Measurements from ENCODE around the gene P2RX1. TPM values are rescaled to one million over a fixed set of nuclear protein-coding genes. Genes with fewer than 3 reads are reported as not detected.

Gene P2RX1
- polyA plus RNA-seq (2013, experiment 1 of 2) = not detected
- polyA plus RNA-seq (2013, experiment 2 of 2) = not detected

- no peak within 1 kb of the TSS for H4K91ac ChIP-seq (ENCODE audit: low read depth, low read length, poor library complexity)
- peak within 1 kb of the TSS; percentile 68 for H2BK5ac ChIP-seq (ENCODE audit: low read length)
- peak within 1 kb of the TSS; percentile 40 for H2AFZ ChIP-seq (ENCODE audit: low read length)
- H2BK120ac ChIP-seq (ENCODE audit: low read depth, low read length) = no peak within 1 kb of the TSS
- no peak within 1 kb of the TSS for H3K4ac ChIP-seq (ENCODE audit: low read length)
- no peak within 1 kb of the TSS for H3K4me3 ChIP-seq (ENCODE audit: low read length in 2 of 2)
- no peak for DNase-seq (ENCODE audit: low spot score)
- H3K9me3 ChIP-seq (replicated peaks in 1 of 2; ENCODE audit: control insufficient read depth in 2 of 2, insufficient read depth in 1 of 2, low read depth in 1 of 2, low read length in 2 of 2) = no peaks in the 10 kb centered on the region
- no peak within 1 kb of the TSS for H3K27ac ChIP-seq (replicated peaks; ENCODE audit: low read length)
- H3K79me1 ChIP-seq (ENCODE audit: low read depth, low read length) = no peaks in the 10 kb centered on the region
- H2AK5ac ChIP-seq (ENCODE audit: low read depth, low read length) = peak within 1 kb of the TSS; percentile 27
- no peak within 1 kb of the TSS for H3K4me2 ChIP-seq (ENCODE audit: insufficient read depth, low read length, poor library complexity, severe bottlenecking)
- peak within 1 kb of the TSS; percentile 76 for H3K18ac ChIP-seq (ENCODE audit: low read length)
- peaks cover 0 to 2% of the 10 kb centered on the region in 2 donors for H3K4me1 ChIP-seq (ENCODE audit: control insufficient read depth in 2 of 2, insufficient read depth in 1 of 2, low read depth in 1 of 2, low read length in 2 of 2)
- H3K23ac ChIP-seq (ENCODE audit: low read depth, low read length, poor library complexity) = no peak within 1 kb of the TSS
- H3K27me3 ChIP-seq (ENCODE audit: control insufficient read depth in 3 of 3, insufficient read depth in 3 of 3, low read depth in 1 of 3, low read length in 3 of 3) = peaks cover 0 to 8% (median 0%) of the 10 kb centered on the region in 3 experiments
- H3K14ac ChIP-seq (ENCODE audit: low read length) = peak within 1 kb of the TSS; percentile 31
- H3K9ac ChIP-seq (ENCODE audit: low read depth, low read length, poor library complexity) = peak within 1 kb of the TSS; percentile 34
- no peak within 1 kb of the TSS for H2BK12ac ChIP-seq (ENCODE audit: low read length)
- peak within 1 kb of the TSS; percentile 8 for H4K8ac ChIP-seq (ENCODE audit: low read depth, low read length)
- H3K36me3 ChIP-seq (replicated peaks in 1 of 2; ENCODE audit: control insufficient read depth in 2 of 2, insufficient read depth in 2 of 2, low read length in 2 of 2) = no peaks in the 10 kb centered on the region
- H2BK15ac ChIP-seq (ENCODE audit: low read length) = peak within 1 kb of the TSS; percentile 15
- no CpG with 5 or more reads among the region's 28 CpGs for WGBS, 2 donors (ENCODE audit: extremely low coverage in 2 of 2, insufficient read length in 2 of 2, insufficient replicate concordance in 1 of 2)
These were observed at the start of gene P2RX1 for GRCh38 chr17:3915995-3916696. Gene P2RX1 (minus strand): TSS chr17:3916465. CDS start chr17:3916225, 240 bp downstream.

GRCh38 chr17:3965118-3965800, 49.0 kb upstream of the P2RX1 start:
- Histone ChIP-seq H2BK120ac (ENCODE audit: low read depth, low read length) (no peak overlapping the region), H3K9me3 (replicated peaks in 1 of 2; ENCODE audit: control insufficient read depth in 2 of 2, insufficient read depth in 1 of 2, low read depth in 1 of 2, low read length in 2 of 2) (no peaks in the 10 kb centered on the region), H3K4me1 (ENCODE audit: control insufficient read depth in 2 of 2, insufficient read depth in 1 of 2, low read depth in 1 of 2, low read length in 2 of 2) (peaks cover 0 to 4% of the 10 kb centered on the region in 2 donors), H3K18ac (ENCODE audit: low read length) (peak overlapping the region; percentile 94), H3K4ac (ENCODE audit: low read length) (no peak overlapping the region), H3K4me3 (ENCODE audit: low read length in 2 of 2) (no peak overlapping the region), H2AFZ (ENCODE audit: low read length) (peak overlapping the region; percentile 79), H3K23ac (ENCODE audit: low read depth, low read length, poor library complexity) (peak overlapping the region; percentile 88), H2BK5ac (ENCODE audit: low read length) (no peak overlapping the region), H3K14ac (ENCODE audit: low read length) (no peak overlapping the region), H2AK5ac (ENCODE audit: low read depth, low read length) (peak overlapping the region; percentile 81), H4K8ac (ENCODE audit: low read depth, low read length) (no peak overlapping the region), H2BK15ac (ENCODE audit: low read length) (no peak overlapping the region), H3K27me3 (ENCODE audit: control insufficient read depth in 3 of 3, insufficient read depth in 3 of 3, low read depth in 1 of 3, low read length in 3 of 3) (peaks cover 23 to 82% (median 43%) of the 10 kb centered on the region in 3 experiments), H4K91ac (ENCODE audit: low read depth, low read length, poor library complexity) (no peak overlapping the region), H3K27ac (replicated peaks; ENCODE audit: low read length) (no peak overlapping the region), H3K36me3 (replicated peaks in 1 of 2; ENCODE audit: control insufficient read depth in 2 of 2, insufficient read depth in 2 of 2, low read length in 2 of 2) (no peaks in the 10 kb centered on the region), H3K79me1 (ENCODE audit: low read depth, low read length) (peaks cover 2% of the 10 kb centered on the region), H3K4me2 (ENCODE audit: insufficient read depth, low read length, poor library complexity, severe bottlenecking) (peak overlapping the region; percentile 53), H3K9ac (ENCODE audit: low read depth, low read length, poor library complexity) (peak overlapping the region; percentile 30), H2BK12ac (ENCODE audit: low read length) (no peak overlapping the region)
- WGBS, 2 donors (ENCODE audit: extremely low coverage in 2 of 2, insufficient read length in 2 of 2, insufficient replicate concordance in 1 of 2) = no CpG with 5 or more reads among the region's 17 CpGs
- peak; percentile 48 for DNase-seq (ENCODE audit: low spot score)

GRCh38 chr17:3964203-3965117, 48.2 kb upstream of the P2RX1 start, which contains the start of gene ATP2A3:
Gene ATP2A3 (minus strand): TSS chr17:3964437. CDS start chr17:3964291, 146 bp downstream.
- no peak within 1 kb of the TSS for H4K91ac ChIP-seq (ENCODE audit: low read depth, low read length, poor library complexity)
- H2BK5ac ChIP-seq (ENCODE audit: low read length) = no peak within 1 kb of the TSS
- peak within 1 kb of the TSS; percentile 79 for H2AFZ ChIP-seq (ENCODE audit: low read length)
- H3K18ac ChIP-seq (ENCODE audit: low read length) = peak within 1 kb of the TSS; percentile 94
- no CpG with 5 or more reads among the region's 92 CpGs for WGBS, 2 donors (ENCODE audit: extremely low coverage in 2 of 2, insufficient read length in 2 of 2, insufficient replicate concordance in 1 of 2)
- H2AK5ac ChIP-seq (ENCODE audit: low read depth, low read length) = peak within 1 kb of the TSS; percentile 81
- H2BK15ac ChIP-seq (ENCODE audit: low read length) = no peak within 1 kb of the TSS
- no peak within 1 kb of the TSS for H3K4ac ChIP-seq (ENCODE audit: low read length)
- peak within 1 kb of the TSS in 1 of 2 donors; percentile 70 for H3K4me3 ChIP-seq (ENCODE audit: low read length in 2 of 2)
- H3K27ac ChIP-seq (replicated peaks; ENCODE audit: low read length) = no peak within 1 kb of the TSS
- no peak within 1 kb of the TSS for H2BK120ac ChIP-seq (ENCODE audit: low read depth, low read length)
- peak within 1 kb of the TSS; percentile 53 for H3K4me2 ChIP-seq (ENCODE audit: insufficient read depth, low read length, poor library complexity, severe bottlenecking)
- no peaks in the 10 kb centered on the region for H3K9me3 ChIP-seq (replicated peaks in 1 of 2; ENCODE audit: control insufficient read depth in 2 of 2, insufficient read depth in 1 of 2, low read depth in 1 of 2, low read length in 2 of 2)
- no peak within 1 kb of the TSS for H2BK12ac ChIP-seq (ENCODE audit: low read length)
- H3K14ac ChIP-seq (ENCODE audit: low read length) = no peak within 1 kb of the TSS
- H3K79me1 ChIP-seq (ENCODE audit: low read depth, low read length) = peaks cover 2% of the 10 kb centered on the region
- H4K8ac ChIP-seq (ENCODE audit: low read depth, low read length) = no peak within 1 kb of the TSS
- peak within 1 kb of the TSS; percentile 30 for H3K9ac ChIP-seq (ENCODE audit: low read depth, low read length, poor library complexity)
- H3K23ac ChIP-seq (ENCODE audit: low read depth, low read length, poor library complexity) = peak within 1 kb of the TSS; percentile 88
- DNase-seq (ENCODE audit: low spot score) = no peak
- no peaks in the 10 kb centered on the region for H3K36me3 ChIP-seq (replicated peaks in 1 of 2; ENCODE audit: control insufficient read depth in 2 of 2, insufficient read depth in 2 of 2, low read length in 2 of 2)
- H3K27me3 ChIP-seq (ENCODE audit: control insufficient read depth in 3 of 3, insufficient read depth in 3 of 3, low read depth in 1 of 3, low read length in 3 of 3) = peaks cover 23 to 90% (median 43%) of the 10 kb centered on the region in 3 experiments
- H3K4me1 ChIP-seq (ENCODE audit: control insufficient read depth in 2 of 2, insufficient read depth in 1 of 2, low read depth in 1 of 2, low read length in 2 of 2) = peaks cover 0 to 4% of the 10 kb centered on the region in 2 donors

Data from neuronal stem cell (in vitro differentiated cells).